GM19455 (cell line): Measurements from ENCODE around the gene KIF3A.
A peak's percentile ranks its signal among the peaks of the same experiment; 100 is the strongest.

Source experiments
- ATAC-seq: cut with Tn5 transposase; IDR thresholded peaks from one replicate; pipeline ENCODE4 v1.9.1; 2021; ENCODE audit not compliant: unreplicated experiment

Gene KIF3A

DNA sequence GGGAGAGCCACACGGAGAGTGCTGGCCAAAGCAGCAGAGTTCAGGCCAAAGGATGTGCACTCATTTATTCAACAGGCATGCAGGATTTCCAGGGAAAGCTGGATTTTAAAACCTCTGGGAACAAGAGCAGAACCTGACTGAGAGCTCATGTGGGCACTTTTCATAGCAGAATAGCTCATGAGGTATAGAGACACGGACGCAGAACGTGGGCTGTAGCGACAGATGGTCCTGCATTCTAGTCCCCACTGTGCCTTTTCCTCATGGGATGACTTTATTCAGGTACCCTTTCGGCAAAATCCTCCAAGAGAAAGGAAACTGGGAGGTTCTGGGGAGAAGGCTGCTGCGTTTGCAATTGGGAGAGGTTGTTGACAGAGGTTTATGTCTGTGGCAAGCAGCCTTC lies 58.2 kb downstream of the KIF3A start:
- no peak for ATAC-seq

DNA sequence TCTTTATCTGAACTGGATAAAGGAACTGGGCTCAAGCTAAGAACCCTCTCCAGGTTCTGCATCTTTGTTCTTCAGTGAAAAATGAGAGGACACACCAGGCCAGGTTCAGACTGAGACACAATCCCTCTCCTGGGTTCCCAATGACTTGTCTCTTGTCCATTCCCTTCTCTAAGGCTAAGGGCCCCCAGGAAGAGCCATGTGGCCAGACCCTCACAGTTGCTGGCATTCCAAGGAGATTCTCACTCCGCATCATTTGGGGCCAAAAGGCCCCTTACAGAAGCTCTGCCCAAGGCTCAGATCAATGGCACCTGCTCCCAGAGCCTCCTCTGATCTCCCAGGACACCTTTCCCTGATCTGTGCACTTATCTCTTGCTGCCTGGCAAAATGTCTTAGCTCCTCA lies 58.6 kb downstream of the KIF3A start:
- no peak for ATAC-seq

DNA sequence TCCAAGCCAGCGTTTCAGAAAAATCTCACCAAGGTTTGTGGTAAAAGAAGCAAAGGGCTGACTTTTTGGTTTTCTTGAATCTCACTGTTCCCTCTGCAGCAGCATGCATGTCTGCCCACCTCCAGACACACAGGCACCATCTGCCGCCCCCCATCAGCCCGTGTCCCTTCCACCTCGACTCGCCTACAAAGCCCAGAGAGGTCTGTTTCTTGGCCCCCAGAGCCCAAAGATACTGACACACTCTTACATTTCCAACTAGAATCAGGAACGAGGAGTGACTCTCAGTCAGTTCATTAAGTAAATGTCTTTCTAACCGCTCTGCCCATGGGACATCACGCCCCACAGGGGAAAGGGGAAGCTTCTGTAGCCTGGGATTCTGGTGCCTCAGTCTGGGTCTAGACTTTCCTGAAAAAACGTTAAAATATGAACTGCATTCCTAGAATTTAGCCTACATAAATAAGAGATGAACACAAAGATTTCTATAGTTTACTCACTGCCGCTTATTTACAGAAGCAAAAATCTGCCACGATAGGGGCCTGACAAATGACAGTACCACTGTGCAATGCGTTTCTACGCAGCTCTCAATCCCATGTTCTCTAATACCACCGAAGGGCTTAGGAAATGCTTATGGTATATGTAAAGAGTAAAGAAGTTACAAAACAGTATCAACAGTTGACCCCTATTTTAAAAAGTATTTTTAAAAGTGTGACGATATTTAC lies 59.5 kb downstream of the KIF3A start:
- ATAC-seq: no peak

DNA sequence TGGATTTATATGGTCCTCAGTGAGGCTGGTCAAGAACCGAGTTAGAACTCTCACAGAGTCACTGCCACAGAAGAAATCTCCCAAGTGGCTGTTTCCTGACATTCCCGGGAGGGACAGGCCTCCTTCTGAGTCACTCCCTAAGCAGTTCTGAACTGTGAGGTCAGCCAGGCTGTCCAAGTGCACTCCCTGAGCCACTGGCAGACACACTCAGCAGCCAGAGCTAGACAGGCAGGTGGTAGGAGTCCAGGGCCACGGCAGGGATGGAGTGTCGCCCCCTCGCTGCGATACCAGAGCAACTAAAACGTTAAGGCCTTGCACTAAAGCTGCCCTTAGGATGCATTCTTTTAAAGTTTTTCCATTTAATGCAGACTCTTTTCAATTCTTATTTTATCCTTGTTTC lies 60.2 kb downstream of the KIF3A start:
- no peak for ATAC-seq

DNA sequence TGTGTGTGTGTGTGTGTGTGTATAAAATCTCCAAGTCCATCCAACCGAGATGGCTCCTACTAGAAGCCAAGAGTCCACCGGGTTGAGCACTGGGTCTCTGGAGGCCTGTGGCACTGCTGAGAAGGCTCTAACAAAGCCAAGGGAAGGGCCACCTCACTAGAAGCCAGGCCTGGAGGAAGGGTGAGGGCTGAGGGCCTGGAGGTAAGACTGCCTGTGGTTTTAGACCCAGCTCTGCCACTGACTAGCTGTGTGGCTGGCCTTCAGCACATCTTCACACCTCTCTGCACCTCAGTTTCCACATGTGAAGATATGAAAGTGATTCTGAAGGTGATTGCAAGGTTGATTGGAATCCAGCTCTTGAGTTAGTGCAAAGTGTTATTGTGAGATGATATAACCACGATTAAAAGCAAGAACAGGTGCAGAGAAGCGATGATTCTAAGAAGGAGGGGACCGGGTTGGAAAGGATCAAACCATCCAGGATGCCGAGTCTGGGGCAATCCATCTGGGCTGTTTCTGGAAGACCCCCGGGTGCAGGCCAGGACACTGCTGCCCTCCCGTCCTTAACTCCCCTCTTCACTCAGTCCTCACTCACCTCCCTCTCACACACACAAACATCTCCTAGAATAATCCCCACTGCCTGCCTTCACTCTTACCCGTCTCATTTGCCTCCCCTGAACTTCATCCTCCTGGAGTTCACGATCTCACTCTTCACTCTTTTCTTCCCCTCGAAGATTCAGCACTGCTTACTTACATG lies 61.2 kb downstream of the KIF3A start:
- ATAC-seq: no peak

DNA sequence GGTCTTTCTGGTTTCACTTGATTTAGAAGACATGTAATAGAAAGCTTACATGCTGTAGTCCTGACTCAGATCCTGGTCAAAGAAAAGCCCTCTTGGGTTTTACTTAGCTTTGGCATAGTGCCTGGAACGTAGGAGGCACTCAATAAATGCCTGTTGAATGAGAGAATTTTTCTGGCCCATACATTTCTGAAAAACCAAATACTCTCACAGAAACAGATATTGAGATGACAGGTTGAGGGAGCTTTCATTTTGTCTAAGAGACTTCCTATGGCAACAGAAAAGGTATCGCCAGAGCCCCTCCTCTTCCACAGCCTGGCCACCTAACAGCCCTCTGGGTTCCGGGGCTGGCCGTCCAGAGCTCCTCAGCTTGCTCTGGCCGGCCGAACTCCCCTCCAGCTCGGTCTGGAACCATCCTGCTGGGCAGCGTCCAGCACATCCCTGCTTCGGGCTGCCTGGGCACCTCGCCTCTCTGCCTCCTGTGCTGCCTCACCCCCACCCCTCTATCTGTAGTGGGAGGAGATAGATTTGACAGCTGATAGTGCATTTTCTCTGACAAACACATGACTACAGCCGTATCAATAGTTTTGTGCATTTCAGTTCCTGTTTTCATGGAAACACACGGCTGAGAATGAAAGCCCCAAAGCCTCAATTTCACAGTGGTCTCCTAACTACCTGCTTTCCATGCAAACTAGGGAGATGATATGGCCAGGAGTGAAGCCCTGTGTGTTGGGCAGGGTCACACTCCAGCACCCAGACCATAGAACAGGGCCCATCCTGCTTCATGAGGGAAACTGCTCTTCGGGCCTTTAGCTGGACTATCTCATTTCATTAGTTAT lies 62.5 kb downstream of the KIF3A start:
- ATAC-seq: peak; percentile 89

DNA sequence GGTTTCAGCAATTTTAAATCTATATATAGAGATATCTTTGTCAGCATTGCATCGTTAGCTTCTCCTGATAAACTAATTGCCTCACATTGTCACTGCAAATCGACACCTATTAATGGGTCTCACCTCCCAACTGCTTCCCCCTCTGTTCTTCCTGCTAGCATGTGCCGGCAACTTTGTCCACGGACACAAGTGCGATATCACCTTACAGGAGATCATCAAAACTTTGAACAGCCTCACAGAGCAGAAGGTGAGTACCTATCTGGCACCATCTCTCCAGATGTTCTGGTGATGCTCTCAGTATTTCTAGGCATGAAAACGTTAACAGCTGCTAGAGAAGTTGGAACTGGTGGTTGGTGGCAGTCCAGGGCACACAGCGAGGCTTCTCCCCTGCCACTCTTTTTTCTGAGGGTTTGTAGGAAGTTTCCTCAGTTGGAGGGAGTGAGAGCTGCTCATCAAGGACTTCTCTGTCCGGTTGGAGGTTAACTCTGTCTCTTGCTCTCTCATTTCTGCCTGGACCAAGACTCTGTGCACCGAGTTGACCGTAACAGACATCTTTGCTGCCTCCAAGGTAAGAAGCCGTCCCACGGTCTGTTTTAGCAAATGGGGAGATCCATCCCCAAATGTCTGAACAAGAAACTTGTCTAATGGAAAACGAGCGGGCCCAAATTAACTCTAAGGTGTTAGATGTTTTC lies 63.3 kb downstream of the KIF3A start, which contains the start of gene IL4:
TSS of gene IL4 (plus strand) at position 51 of the 692 bp plus-strand sequence. CDS start at position 113, 62 bp downstream.
- ATAC-seq: no peak

DNA sequence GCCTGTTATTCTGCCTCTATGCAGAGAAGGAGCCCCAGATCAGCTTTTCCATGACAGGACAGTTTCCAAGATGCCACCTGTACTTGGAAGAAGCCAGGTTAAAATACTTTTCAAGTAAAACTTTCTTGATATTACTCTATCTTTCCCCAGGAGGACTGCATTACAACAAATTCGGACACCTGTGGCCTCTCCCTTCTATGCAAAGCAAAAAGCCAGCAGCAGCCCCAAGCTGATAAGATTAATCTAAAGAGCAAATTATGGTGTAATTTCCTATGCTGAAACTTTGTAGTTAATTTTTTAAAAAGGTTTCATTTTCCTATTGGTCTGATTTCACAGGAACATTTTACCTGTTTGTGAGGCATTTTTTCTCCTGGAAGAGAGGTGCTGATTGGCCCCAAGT lies 63.9 kb downstream of the KIF3A start:
- ATAC-seq: no peak

DNA sequence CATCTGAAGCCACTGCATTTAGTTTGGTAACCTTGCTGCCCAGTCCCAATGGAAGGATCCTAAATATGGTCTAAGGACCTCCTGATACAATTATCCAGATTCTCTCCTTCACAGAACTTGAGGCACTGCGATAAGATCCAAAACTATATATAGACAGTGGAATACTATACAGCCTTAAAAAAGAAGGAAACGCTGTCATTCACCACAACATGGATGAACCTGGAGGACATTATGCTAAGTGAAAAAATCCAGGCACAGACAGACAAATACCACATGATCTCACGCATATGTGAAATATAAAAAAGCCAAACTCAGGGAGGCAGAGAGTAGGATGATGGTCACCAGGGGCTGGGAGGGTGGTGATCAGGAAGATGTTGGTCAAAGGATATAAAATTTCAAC lies 66.3 kb downstream of the KIF3A start:
- ATAC-seq: no peak

DNA sequence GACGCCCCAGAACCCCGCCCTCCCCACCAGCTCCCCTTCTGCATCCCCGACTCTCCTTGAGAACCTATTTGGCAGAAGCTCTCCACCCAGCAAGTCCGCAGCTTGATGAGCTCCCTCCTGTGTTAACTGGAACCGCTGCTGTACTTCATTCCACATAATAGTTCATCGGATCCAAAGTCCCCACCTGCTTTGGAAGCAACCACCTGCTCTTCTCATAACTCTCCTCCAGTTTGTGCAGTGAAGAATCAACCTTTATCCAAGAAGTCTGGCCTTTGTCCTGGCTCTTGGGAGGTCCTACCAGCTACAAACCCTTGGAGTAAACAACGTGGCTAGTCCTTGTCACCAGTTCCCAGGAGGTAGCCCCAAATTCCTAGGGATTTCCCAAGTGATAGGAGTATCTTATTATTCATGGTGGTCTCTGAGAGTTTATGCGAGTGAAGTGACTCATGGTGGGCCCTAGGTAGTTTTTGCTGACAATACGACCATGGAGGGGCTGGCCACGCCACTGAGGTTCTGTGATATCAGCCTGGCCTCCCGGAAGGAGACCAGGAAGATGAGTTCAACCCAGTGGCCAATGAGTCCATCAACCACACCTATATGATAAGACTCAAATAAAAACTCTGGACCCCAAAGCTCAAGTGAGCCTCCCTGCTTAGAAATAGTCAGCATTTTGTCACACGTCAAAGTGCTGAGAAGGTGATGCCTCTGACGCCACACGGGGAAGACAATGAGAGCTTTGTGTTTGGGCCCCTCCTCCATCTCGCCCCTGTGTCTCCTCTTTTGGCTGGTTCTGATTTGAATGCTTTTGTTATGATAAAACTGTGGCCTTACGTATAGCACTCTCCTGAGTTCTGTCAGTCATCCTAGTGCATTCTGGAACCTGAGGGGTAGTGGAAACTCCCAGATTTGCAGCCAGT lies 67.1 kb downstream of the KIF3A start:
- no peak for ATAC-seq

DNA sequence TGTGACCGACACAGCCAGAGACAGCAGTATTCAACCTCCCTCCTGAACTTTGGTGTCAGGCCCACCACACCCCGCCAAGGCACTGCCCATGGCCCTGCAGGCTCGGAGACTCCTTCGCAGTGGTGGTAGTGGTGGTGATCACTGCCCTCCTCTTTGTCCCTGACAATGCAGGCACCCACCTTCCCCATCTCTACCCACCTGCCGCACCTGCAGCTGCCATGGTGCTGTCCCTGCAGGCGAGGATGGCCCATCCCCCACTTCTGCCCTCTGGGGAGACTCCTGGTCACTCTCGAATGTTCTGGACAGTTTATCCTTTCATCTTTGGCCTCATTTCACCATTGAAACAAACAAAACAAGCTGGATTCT lies 67.9 kb downstream of the KIF3A start:
- ATAC-seq: no peak

DNA sequence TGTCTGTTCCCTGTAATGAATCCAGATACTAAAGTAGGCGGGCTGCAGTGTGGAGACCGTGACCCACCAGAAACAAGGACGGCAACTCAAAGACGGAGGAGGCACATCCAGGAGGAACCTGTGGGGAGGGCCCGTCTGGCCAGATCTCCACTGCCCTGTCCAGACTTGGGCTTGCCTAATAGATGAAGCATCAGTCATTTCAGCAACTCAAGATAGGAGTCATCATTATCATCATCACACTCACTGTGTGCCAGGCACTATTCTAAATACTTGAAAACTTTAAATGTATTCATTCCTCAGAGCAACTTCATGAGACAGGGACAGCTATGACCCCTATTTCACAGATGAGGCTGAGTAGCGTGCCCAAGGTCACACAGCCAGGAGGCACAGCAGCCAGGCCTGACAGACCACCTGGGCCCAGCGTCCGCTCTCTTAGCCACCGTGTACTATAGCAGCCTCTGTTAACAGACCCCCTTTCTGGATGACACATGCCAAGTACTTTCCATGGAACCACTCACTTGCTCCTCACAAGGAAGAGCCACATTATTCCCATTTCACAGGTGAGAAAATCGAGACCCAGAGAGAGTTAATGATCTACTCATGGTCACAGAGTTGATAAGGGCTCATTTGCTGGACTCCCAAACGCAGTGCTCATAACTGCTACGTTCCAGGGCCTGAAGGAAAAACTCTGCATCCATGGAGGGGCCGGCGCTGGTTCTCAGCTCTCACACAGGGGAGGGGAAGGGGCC lies 68.5 kb downstream of the KIF3A start:
- ATAC-seq: no peak

DNA sequence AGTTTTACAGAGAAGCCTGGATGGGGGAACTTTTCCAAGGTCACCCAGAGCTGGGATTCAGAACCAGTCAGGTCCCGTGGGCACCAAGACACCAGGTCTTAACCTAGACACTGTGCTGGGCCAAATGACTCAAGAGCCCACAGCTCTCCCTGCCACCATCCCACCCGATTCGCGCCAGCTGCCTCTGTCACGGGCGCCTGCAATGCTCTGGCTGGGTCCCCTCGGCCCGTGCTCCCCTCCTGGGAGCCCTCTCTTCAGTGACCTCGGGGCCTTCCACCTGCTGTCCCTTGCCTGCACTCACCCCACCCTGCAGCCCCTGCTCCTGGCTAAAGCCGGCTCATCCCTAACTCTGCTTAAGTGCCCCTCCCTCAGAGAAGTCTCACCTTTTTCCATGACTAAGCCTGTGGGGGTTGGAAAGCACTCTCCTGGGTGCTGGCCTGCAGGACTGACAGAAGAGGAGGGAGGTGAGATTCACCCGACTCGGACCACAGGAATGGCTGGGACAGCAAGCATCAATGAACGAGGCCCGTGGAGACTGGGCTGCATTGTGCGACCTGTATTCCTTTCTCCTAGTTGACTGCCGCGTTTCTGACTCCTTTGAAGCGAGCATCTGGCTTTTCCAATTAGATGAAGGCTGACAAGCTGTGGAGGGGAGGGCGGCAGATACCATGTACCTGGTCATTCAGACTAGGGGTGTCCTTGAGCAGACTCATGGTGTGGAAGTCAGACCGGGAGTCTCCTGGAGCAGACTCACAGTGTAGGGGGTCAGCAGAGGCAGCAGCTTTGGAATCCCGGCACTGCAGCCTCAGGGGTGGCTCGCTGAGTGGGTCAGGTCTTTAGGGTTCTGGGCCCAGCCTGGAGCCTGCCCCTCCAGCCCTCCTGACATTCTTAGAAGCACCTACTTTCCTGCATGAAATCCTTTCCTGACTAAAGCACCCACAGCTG lies 69.3 kb downstream of the KIF3A start:
- no peak for ATAC-seq

DNA sequence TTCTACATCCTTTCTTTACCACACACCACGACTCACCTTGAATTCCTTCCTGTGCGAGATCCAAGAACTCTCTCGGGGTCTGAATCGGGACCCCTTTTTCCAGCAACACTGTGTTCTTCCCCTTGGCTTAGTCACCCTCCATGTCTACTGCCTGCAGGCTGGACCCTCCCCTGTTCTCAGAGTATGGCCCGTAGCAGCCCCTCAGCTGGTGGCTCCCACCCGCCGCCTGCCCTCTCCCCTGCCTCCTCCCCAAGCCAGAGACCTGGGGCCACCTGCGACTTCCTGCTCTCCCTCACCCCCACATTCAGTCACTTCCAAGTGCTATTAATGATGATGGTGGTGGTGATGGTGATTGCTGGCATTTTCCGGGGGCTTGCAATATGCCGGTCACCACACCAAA lies 70.0 kb downstream of the KIF3A start:
- no peak for ATAC-seq

DNA sequence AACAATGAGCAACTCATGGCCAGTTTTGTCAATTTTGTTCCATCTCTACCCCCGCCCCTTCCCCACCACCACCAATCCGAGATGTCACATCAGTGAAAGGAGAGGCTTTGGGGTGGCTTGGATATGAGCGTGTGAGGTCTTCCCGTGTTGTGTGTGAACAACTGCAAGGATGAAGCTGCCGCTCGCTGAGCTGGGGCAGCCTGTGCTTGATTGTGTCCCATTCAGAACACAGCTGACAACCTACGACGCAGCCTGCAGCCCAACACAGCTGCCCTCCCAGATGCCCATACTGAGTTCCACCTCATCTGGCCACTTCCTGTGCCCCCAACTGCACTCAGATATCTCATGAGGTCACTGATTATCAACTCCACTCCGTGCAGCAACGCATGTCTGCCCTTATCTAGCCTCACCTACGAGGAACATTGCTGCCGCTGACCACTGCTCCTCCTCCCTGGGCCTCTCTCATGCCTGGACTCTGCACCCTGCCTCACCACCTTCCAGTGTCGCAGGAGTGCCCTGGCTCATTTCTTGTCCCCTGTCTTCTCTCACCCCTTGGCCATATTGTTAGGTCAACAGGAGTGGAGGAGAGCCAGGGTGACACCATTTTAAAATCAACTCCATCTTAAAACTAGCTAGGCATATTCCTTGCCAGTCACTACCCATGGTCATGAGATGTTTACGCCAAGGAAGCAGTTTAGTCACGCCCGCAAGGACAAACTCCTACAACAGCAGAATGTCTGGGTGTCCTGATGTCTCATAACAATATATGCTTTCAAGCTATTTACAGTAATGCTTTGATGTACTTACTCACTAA lies 70.8 kb downstream of the KIF3A start:
- ATAC-seq: no peak

DNA sequence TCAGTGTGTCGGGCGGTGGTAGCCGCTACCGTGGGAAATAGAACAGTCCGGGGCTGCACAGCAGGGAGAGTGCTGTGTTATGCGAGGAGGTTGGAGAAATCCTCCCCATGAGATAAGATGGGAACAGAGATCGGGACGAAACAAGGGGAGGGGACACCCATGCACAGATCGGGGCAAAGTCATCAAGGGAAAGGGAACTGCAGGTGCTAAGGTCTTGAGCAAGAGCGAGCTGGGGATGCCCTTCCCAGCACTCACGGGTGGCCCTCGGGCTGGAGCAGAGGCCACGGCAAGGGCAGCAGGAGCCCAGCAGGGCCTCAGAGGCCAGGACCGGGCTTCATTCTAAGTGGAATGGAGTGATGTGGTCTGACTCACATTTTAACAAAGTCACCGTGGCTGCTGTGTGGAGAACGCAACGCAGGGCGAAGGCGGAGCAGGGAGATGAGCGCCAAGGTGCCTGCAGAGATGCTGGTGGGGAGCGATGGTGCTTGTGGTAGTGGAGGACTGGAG lies 71.7 kb downstream of the KIF3A start:
- ATAC-seq: no peak

DNA sequence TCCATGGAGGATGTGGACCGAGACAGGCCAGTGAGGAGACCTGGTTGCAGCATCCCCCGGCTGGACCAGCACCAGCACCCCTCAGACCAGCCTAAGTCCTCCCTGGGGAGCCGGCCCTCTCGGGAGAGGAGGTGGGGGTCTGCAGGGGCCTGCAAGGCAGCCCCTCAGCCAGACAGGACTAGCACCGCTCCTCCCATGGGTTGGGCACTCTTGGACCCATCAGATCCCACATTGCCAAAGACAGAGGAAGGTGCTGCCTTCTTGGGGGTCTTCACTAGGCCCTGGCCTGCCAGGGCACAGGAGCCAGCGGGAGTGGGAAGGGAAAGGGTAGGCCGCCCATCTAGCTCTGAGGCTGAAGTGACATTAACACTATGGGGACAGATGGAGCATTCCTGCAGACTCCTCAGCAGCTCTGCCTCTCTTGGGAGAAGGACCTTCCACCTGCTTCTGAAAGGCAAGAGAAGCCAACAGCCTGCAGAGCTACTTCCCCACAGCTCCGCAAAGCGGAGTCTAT lies 72.6 kb downstream of the KIF3A start:
- ATAC-seq: no peak
